GM21619 (cell line): ENCODE data around the gene THOC2.
"Not testable (repeated sequence)": the region's sequence is repeated elsewhere in the genome, so short reads cannot be mapped to it uniquely, and the experiment has no call there.

Experiments used
- ATAC-seq: cut with Tn5 transposase; IDR thresholded peaks from one replicate; pipeline ENCODE4 v1.9.1; 2021; ENCODE audit not compliant: unreplicated experiment

Gene THOC2

DNA sequence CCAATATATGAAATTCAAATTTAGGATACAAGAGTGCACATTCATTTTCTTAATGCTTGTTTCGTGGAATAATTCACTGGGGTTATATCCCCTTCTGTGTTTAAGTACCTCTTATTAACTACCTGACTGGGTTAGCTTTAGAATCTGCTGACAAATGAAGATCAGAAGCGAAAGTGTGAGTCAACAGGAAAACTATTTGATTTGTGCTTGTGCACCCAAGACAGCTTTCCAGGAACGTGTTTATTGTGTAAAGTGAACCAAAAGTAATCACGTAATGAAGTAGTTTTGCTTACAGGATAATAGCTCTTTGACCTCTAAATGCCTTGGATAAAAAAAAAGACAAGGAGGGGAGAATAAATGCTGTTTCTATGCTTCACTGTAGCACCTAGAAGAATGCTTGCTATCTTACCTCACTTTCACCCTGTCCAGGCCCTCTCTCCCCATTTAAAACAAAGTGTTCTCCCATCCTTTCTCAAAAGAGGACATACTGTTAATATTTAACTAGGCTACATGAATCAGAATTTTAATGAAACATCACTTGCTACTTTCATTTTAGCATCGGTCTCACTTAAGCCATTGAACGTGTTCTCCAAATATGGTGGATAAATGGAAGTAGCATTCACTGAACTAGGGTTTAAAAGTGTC, 141.9 kb downstream of the THOC2 start:
- peak; percentile 80 for ATAC-seq

GRCh38 chrX:123588723-123589122, 144.1 kb downstream of the THOC2 start:
- no peak for ATAC-seq

- ATAC-seq, result no peak
Measured at GRCh38 chrX:123581586-123581985, 151.3 kb downstream of the THOC2 start.

DNA sequence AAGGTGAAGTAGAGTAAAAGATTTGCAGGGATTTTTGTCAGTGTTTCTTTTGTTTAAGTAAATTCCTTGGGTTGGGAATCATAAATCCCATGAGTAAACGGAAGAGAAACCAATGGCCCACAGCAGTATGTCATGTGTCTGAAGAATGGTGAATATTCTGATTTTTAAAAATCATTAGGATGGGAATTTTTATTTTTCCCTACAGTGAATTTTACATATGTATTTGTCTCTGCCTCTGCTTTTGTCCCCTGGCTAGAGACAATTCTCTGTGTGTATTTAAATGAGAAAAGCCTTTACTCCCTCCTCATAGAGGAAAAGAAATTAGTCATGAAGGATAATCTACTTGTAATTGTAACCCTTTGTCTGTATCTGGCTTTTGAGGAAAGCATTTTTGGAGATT, 152.1 kb downstream of the THOC2 start:
- no peak for ATAC-seq

DNA sequence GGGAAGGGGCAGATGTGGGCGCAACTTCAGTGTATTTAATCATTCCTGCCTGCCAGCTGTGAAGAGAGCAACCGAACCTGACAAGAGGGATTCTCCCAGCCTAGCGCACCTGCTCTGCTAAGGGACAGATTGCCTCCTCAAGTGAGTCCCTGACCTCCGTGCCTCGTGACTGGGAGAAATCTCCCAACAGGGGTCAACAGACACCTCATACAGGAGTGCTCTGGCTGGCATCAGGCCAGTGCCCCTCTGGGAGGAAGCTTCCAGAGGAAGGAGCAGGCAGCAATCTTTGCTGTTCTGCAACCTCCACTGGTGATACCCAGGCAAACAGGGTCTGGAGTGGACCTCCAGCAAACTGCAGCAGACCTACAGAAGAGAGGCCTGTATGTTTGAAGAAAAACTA, 158.8 kb downstream of the THOC2 start:
- not testable (repeated sequence) for ATAC-seq

GRCh38 chrX:123570011-123570590, 162.8 kb downstream of the THOC2 start:
- ATAC-seq, result no peak

DNA sequence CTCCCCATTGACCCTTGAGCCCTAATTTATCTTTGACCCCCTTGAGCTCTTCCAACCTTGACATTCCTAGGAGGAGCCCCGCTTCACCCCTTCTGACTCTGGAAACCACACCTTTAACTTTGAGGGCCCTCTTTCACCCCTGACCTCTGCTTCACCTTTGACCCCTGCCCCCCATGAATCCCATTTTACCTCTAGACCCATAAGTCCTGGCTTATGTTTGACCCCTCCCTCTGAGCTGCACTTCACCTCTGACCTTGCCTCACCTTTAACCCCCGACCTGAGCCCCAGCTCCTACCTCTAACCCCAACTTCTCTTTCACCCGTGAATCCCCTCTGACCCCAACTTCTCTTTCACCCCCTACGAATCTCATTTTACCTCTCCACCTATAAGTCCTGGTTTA, 169.7 kb downstream of the THOC2 start:
- no peak for ATAC-seq

- ATAC-seq, result no peak
Measured at GRCh38 chrX:123562342-123563146, 170.3 kb downstream of the THOC2 start.

- ATAC-seq, result no peak
Measured at GRCh38 chrX:123561439-123562215, 171.2 kb downstream of the THOC2 start.

GRCh38 chrX:123550829-123551228, 182.0 kb downstream of the THOC2 start:
- no peak for ATAC-seq
